Measurements from ENCODE around the gene PGAP1. TPM values are rescaled to one million over a fixed set of nuclear protein-coding genes. Genes with fewer than 3 reads are reported as not detected.

The PGAP1 gene
- total RNA-seq, 1 experiment from 2014 or later: 14.9 TPM

GRCh38 chr2:196823750-196824522 is 102.6 kb downstream of the PGAP1 start:
- no peaks in the 10 kb centered on the region for H3K36me3 ChIP-seq
- DNase-seq: no peak

GRCh38 chr2:196821195-196821594 is 105.3 kb downstream of the PGAP1 start:
- H3K27ac ChIP-seq: no peak overlapping the region
- H3K36me3 ChIP-seq: no peaks in the 10 kb centered on the region
- no peaks in the 10 kb centered on the region; the same call in 1 of the 2 replicates for H3K9me3 ChIP-seq (replicated peaks)
- DNase-seq: no peak
- H3K4me1 ChIP-seq: no peaks in the 10 kb centered on the region
- H3K27me3 ChIP-seq: no peaks in the 10 kb centered on the region
- H3K4me3 ChIP-seq: no peak overlapping the region

More at GRCh38 chr2:196823750-196824522, 102.6 kb downstream of the PGAP1 start:
- Histone ChIP-seq H3K4me3 (no peak overlapping the region), H3K9me3 (replicated peaks) (no peaks in the 10 kb centered on the region), H3K27ac (no peak overlapping the region), H3K4me1 (no peaks in the 10 kb centered on the region), H3K27me3 (no peaks in the 10 kb centered on the region)

GRCh38 chr2:196809260-196809659 is 117.2 kb downstream of the PGAP1 start, which contains the start of gene C2orf66:
Gene C2orf66, minus strand, starts transcription at chr2:196809355. Its CDS starts 19 bp downstream, at chr2:196809336.
- peaks cover 8% of the 10 kb centered on the region; the same call in 1 of the 2 replicates for H3K4me1 ChIP-seq
- H3K9me3 ChIP-seq (replicated peaks): no peaks in the 10 kb centered on the region
- H3K27ac ChIP-seq: no peak within 1 kb of the TSS
- H3K36me3 ChIP-seq: no peaks in the 10 kb centered on the region
- no peak for DNase-seq
- H3K27me3 ChIP-seq: no peaks in the 10 kb centered on the region
- H3K4me3 ChIP-seq: no peak within 1 kb of the TSS

- no peaks in the 10 kb centered on the region for H3K36me3 ChIP-seq
- H3K27ac ChIP-seq: no peak overlapping the region
- DNase-seq: peak; percentile 26 to 62
- no peak overlapping the region for H3K4me3 ChIP-seq
- no peaks in the 10 kb centered on the region for H3K9me3 ChIP-seq (replicated peaks)
- no peaks in the 10 kb centered on the region for H3K27me3 ChIP-seq
- H3K4me1 ChIP-seq: peaks cover 8% of the 10 kb centered on the region; the same call in 1 of the 2 replicates
Measured at GRCh38 chr2:196808083-196808665, 118.3 kb downstream of the PGAP1 start.

GRCh38 chr2:196804381-196804780 is 122.1 kb downstream of the PGAP1 start:
- Histone ChIP-seq H3K4me1 (peaks cover 8% of the 10 kb centered on the region; the same call in 1 of the 2 replicates), H3K27me3 (no peaks in the 10 kb centered on the region), H3K4me3 (no peak overlapping the region), H3K27ac (no peak overlapping the region), H3K9me3 (replicated peaks) (no peaks in the 10 kb centered on the region; the same call in 1 of the 2 replicates), H3K36me3 (no peaks in the 10 kb centered on the region)
- DNase-seq: no peak

DNA sequence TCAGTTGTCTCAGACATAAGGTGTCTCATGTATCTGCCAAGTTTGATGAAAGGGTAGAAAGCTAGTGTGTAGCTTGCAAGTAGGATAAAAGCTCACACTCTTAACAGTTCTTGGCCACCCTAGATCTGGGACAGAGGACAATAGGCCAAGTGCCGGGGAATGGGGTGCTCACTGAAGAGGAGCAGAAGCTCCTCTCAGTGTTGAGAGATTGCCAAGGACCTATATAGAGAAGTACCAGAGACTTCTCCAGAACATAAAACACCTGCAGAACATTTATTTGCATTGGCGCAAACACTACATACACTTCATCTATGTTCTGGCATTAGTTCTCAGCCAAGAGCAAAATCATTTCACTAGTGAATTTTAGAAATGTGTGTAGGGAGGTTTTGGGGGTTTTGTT is 124.1 kb downstream of the PGAP1 start:
- no peak for DNase-seq
- no peak overlapping the region for H3K27ac ChIP-seq

DNA sequence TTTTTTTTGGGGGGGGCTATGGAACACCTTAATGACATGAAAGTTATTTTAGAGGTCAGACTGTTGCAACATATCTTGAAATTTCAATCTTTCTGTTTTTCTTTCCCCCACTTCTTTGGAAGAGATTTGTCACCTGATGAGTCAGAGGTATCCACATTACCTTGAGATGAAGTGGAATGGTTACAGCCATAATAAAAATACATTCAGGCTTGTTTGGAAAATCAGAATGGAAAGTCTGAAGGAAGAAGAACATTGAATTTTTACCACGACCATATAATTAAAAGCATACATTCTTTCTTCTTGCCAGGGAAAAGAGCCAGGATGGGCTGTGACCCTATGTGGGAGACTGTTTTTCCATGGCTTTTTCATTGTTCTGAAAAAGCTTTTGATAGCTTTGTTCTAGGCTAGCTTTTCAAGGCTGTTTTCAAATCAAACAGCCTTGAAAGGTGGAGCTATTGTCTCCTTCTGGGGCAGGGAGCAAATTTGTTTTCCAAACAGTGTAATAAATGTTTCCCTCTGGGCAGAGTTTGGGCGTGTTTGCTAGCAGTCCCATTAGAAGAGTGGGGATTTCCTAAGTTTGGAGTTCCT is 124.7 kb downstream of the PGAP1 start:
- no peak for DNase-seq
- Histone ChIP-seq H3K27ac (no peak overlapping the region), H3K9me3 (replicated peaks) (no peaks in the 10 kb centered on the region; the same call in 1 of the 2 replicates)

More for the DNA sequence above, 124.1 kb downstream of the PGAP1 start:
- no peaks in the 10 kb centered on the region; the same call in 1 of the 2 replicates for H3K9me3 ChIP-seq (replicated peaks)
- H3K27me3 ChIP-seq: no peaks in the 10 kb centered on the region
- peaks cover 5% of the 10 kb centered on the region; the same call in 1 of the 2 replicates for H3K36me3 ChIP-seq
- H3K4me1 ChIP-seq: no peaks in the 10 kb centered on the region; the same call in 1 of the 2 replicates
- H3K4me3 ChIP-seq: no peak overlapping the region

DNA sequence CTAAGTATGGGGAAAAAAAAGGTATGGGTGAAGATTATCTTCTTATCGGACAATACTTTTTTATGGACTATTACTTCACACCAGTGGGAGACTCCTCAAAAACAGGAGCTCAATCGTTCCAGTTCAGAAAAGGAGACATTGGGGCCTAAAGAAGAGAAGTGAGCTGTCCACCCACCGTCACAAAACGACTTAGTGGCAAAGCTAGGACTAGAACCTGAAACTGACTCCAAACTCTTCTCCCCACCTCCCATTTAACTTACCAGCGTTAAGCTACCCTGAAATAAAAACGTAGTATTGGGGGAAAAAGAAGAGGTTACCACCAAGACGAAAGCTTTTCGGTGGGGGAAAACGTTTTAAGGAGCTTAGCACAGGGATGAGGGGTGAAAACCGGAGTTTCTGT is 127.5 kb downstream of the PGAP1 start:
- H3K27ac ChIP-seq: peak overlapping the region; percentile 43
- no peaks in the 10 kb centered on the region for H3K4me1 ChIP-seq
- no peaks in the 10 kb centered on the region; the same call in 1 of the 2 replicates for H3K9me3 ChIP-seq (replicated peaks)
- H3K4me3 ChIP-seq: peak overlapping the region; percentile 70
- no peak for DNase-seq
- H3K27me3 ChIP-seq: no peaks in the 10 kb centered on the region
- H3K36me3 ChIP-seq: peaks cover 24% of the 10 kb centered on the region; the same call in 1 of the 2 replicates

More for the DNA sequence above, 124.7 kb downstream of the PGAP1 start:
- Histone ChIP-seq H3K4me1 (no peaks in the 10 kb centered on the region; the same call in 1 of the 2 replicates), H3K36me3 (peaks cover 11% of the 10 kb centered on the region; the same call in 1 of the 2 replicates), H3K4me3 (no peak overlapping the region), H3K27me3 (no peaks in the 10 kb centered on the region)

- H3K9me3 ChIP-seq (replicated peaks): no peaks in the 10 kb centered on the region
- DNase-seq: no peak
- no peak overlapping the region for H3K4me3 ChIP-seq
- no peak overlapping the region for H3K27ac ChIP-seq
- peaks cover 68% of the 10 kb centered on the region for H3K36me3 ChIP-seq
- no peaks in the 10 kb centered on the region for H3K4me1 ChIP-seq
- H3K27me3 ChIP-seq: no peaks in the 10 kb centered on the region
Measured at GRCh38 chr2:196792865-196793264, 133.6 kb downstream of the PGAP1 start.

DNA sequence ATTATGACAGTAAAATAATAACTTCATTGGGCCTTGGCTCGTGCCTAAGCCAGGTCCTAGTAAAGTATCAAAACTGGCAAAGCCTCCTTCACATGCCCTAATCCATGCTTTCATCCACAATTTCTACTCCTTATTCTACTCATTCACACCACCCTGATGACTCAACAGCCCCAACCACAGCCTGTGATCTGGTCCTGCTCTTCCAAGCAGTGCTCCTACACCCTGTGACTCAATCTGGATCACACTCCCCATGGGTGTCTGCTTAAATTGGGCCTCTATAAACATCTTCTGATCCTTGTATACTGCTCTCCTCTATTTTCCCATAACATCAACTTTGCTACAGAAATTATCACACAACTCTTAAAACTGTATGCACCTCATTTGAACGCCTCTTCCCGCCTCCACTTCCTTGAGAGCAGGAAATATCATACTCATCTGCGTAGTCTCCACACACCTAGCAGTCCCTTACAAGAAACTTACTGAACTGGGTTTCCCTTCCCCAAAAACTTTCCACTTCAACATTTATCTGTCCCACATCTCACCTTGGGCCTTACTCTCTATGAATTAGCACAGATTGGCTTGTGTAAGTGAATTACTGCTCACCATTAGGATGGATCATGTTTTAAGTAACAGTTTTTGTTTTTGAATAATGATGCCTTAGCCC is 142.9 kb downstream of the PGAP1 start:
- peaks cover 55% of the 10 kb centered on the region for H3K36me3 ChIP-seq
- H3K4me1 ChIP-seq: no peaks in the 10 kb centered on the region
- no peaks in the 10 kb centered on the region for H3K27me3 ChIP-seq
- no peak for DNase-seq
- no peak overlapping the region for H3K27ac ChIP-seq
- no peaks in the 10 kb centered on the region for H3K9me3 ChIP-seq (replicated peaks)
- H3K4me3 ChIP-seq: no peak overlapping the region

Other genes with a start within 250 kb of the PGAP1 start
- 45.1 and 52.8 TPM in 2 replicates for gene GTF3C3, start 127.0 kb downstream of the PGAP1 start, total RNA-seq (2014; rRNA removed; shearing (Covaris generic))
- gene C2orf66, start 117.4 kb downstream of the PGAP1 start, total RNA-seq (2014; rRNA removed; shearing (Covaris generic)): 0.06 and 0.08 TPM in 2 replicates